T1000 (cell line): Measurements from ENCODE around the gene RCBTB2.
"Not testable (repeated sequence)": the region's sequence is repeated elsewhere in the genome, so short reads cannot be mapped to it uniquely, and the experiment has no call there.

Experiments used
- DNase-seq: peaks from one replicate; lab custom pipeline; 2025; ENCODE audit warnings: mixed read lengths; lab: John Stamatoyannopoulos, UW

RCBTB2 gene

GRCh38 chr13:48532506-48533499 is at the start of gene RCBTB2:
Gene RCBTB2, minus strand, starts transcription at chr13:48533080. Its CDS starts 11,141 bp downstream, at chr13:48521939.
- DNase-seq: peak; percentile 80

GRCh38 chr13:48582084-48582483 is 49.2 kb upstream of the RCBTB2 start:
- no peak for DNase-seq

GRCh38 chr13:48580896-48581295 is 48.0 kb upstream of the RCBTB2 start:
- no peak for DNase-seq

DNA sequence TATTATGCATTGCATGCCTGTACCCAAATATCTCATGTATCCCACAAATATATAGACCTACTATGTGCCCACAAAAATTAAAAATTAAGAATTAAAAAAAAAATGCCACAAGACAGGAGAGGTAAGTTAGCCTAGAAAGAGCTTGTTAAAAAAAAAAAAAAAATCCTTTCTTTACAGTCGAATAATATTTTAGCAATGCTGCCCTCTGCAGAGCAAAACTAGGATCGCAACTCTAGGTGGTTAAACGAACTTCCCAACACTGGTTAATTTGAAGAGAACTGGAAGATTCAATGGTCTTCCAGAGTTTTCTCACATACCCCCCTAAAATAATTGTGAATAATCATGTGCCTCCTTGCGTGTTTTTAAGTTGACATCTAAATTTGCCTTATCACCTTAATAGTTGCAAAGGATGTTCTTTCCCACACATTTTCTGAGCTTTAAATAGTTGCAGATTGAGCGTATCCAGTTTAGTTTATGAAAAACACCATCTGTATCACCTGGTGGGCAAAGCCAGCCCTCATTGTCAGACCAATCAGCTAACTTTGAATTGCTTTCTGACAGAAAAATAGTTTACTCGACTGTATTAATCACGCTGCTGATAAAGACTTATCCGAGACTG is 47.4 kb upstream of the RCBTB2 start:
- peak; percentile 8 for DNase-seq

DNA sequence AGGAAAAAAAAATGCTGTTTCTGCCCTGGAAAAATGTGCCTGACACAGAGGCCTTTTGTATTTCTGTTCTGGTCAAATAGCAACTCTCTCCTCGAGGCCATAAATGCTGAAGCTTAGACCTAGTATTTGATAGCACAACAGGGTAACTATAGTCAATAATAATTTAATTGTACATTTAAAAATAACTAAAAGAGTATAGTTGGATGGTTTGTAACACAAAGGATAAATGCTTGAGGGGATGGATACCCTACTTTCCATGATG is 47.0 kb upstream of the RCBTB2 start:
- not testable (repeated sequence) for DNase-seq

GRCh38 chr13:48579165-48579918 is 46.5 kb upstream of the RCBTB2 start:
- DNase-seq: no peak

GRCh38 chr13:48578516-48579164 is 45.8 kb upstream of the RCBTB2 start:
- no peak for DNase-seq

- DNase-seq: no peak
Measured at GRCh38 chr13:48576448-48577010, 43.6 kb upstream of the RCBTB2 start.

DNA sequence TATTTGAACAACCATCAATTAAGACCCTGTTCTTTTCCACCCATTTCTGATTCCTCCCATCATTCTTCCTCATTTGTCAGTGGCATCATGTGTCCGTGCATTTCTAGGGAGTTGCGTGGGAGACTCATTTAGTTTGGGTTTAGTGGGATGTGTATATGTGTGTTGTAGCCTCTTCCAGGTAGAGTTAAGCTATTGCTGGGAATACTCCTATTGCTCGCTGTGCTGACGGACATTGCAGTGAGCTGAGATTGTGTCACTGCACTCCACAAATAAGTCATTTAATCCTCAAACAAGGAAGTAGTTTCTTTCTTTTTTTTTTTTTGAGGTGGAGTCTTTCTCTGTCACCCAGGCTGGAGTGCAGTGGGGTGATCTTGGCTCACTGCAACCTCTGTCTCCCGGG is 42.2 kb upstream of the RCBTB2 start:
- DNase-seq: no peak

GRCh38 chr13:48574041-48574796 is 41.3 kb upstream of the RCBTB2 start:
- DNase-seq: no peak

DNA sequence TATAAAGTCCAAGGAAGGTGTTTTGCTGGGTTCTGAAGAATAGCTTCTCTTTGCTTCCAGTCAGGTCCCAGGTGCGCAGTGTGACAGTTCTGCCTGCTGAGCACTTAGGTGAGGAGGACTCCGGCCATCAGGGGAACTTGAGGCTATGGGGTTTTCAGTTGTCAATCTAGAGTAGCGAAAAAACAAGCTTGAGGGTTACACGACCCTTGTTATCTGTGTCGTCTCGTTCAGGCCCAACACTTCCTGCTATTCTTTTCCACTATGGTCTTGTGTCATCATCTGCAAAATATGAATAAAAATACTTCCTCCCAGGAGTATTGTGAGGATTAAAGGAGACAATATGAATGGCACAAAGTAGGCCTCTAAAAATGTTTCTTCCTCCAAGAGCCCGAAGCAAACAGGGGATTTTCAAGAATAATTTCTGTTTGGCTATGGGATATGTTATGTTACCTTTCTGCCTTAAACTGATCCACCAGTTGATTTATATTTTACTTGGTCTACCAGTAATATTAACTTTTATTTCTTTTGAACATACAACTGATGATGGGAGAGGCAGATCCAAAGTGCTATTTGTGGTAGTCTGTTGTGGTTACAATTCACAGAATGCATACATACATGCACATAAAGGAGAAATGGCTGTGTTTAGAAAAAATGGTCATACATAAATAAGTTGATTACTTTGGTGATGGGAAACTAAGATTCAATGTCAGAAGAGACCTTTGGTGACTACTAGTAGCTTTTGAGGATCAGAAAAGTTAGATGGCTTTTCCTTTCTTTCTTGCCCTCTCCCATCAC is 40.5 kb upstream of the RCBTB2 start:
- DNase-seq: no peak

GRCh38 chr13:48571126-48571913 is 38.4 kb upstream of the RCBTB2 start:
- no peak for DNase-seq

DNA sequence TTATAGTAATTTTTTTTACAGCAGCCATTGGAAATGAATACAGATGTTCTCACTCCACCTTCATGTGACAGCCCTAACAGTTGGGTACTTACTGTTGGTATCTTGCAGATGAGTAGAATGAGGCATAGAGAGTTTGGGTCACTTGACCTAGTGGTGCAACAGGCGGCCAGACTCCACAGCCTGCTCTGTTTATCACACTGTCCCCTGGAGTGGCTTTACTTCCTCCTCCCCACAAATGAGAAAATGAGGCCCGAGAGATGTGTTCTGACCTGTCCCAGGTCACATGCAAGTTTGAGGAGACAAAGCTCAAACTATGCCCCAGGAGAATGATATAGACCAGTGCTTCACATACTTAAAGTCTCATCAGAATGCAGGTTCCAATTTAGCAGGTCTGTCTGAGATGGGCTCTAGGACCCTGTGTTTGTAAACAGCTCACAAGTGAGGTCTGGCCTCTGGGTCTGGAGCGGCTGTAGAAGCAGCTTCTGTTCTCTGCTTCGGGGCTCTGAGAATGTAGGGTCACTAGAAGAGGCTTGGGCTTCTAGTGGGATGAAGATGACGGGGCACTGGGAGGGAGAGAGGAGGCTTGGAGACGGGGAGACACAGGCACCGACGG is 37.4 kb upstream of the RCBTB2 start:
- DNase-seq: no peak

GRCh38 chr13:48569104-48569666 is 36.3 kb upstream of the RCBTB2 start:
- DNase-seq: no peak

DNA sequence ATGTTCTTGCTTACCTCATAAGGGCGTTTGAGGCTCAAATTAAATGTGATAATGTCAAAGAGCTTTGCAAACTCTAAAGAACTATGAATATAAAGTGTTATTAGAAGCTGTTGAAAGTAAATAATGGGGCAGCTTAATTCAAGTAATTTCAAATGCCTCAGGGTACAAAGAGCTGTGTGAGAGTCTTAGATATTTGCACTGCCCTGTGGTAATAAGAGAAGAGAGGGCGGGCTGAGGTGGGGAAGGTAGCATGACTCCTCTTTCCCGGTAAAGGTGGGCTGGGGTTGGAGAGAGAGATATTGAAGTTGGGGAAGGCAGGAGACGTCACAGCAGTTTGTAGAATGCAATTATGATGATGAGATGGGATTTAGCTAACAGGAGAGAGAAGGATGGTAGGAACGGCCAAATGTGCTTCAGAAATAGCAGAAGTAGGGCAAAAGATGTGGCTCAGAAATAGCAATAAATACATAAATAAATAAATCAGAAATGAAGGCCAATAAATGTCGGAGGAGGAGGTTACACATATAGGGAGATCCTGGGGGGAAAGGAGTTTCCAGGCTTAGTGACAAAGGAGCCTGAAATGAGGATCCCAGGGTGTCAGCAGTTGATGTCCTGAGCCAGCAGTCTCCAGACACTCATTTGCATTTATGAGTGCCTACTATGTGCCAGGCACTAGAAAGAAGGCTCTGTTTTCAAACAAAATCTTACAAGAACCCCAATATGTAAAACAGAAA is 35.7 kb upstream of the RCBTB2 start:
- no peak for DNase-seq

- no peak for DNase-seq
Measured at GRCh38 chr13:48567515-48568369, 34.9 kb upstream of the RCBTB2 start.

GRCh38 chr13:48564056-48564455 is 31.2 kb upstream of the RCBTB2 start:
- no peak for DNase-seq
